ENCODE data around the gene MMP1.
"Not testable (repeated sequence)": the region's sequence is repeated elsewhere in the genome, so short reads cannot be mapped to it uniquely, and the experiment has no call there.

Gene MMP1

GRCh38 chr11:102760344-102761035, 37.5 kb downstream of the MMP1 start:
- no peak for DNase-seq (ENCODE audit: low spot score)

GRCh38 chr11:102757823-102758549, 40.0 kb downstream of the MMP1 start:
- DNase-seq (ENCODE audit: low spot score): no peak

GRCh38 chr11:102753267-102753666, 44.7 kb downstream of the MMP1 start:
- DNase-seq (ENCODE audit: low spot score): no peak

GRCh38 chr11:102751673-102752072, 46.3 kb downstream of the MMP1 start:
- no peak for DNase-seq (ENCODE audit: low spot score)

GRCh38 chr11:102749101-102749722, 48.7 kb downstream of the MMP1 start:
- DNase-seq (ENCODE audit: low spot score): no peak

GRCh38 chr11:102746746-102747578, 51.0 kb downstream of the MMP1 start:
- not testable (repeated sequence) for DNase-seq (ENCODE audit: low spot score)

Measured in CD4-positive, alpha-beta T cell treated with Interleukin-2 at 100 ng/mL for 4 hours (primary cell).